NCI-H524 (cell line): ENCODE measurements around the gene KCNMA1.

Source experiments
- DNase-seq, 2 experiments: peaks; one replicate each; lab custom pipeline; 2025; lab: John Stamatoyannopoulos, UW

The KCNMA1 gene

DNA sequence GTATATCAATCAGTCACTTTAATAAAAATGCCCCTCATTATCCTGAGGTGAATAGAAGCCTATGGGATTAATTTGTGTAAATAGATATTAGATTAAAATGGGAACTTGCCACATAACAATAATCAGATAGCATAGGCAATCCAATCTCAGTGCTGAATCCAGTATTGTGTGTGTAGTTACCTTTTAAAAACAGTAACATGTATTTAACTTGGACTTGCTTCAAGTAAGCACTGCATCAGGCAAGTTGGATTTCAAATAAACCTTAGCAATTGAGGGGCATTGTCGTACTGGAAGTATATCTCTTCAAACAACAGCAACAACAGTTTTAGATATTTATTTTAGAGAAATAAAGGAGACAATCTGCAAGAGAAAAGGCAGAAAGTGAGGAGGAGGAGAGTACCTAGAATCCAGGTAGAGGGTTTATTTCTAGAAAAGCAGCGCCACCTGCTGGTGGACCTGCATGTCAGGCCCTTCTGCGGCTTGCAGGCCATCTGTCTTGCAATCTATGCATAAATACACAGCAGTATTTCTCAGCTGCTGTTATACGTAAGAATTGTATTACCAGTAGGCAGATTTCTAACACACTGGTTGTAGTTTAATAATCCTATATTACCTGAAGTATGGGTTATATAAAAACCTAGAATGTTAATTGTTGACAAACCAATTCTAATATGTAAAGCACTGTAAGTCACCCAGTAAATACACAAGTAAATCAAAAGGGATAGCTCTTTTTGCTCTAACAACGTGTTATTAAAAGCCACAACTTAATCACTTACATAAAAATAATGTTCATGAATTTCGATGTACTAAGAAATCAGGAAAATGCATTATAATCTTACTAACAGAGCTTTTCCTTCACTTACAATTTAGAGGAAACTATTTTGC, 652.8 kb downstream of the KCNMA1 start:
- DNase-seq, result peak in 1 of 2 experiments; percentile 56

DNA sequence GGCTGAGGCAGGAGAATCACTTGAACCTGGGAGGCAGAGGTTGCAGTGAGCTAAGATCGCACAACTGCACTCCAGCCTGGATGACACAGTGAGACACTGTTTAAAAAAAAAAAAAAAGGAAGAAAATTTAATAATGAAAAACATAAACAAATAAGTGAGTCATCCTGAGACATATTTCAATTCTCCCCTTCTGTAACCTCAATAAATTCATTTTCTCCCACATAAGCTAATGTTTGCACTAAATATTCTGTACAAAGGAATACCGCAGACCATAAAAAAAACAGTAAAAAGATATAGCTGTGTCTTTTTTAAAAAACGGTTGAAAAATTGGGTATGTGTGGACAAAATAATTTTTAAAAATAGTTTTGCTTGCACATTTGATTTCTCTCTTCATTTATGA, 654.0 kb downstream of the KCNMA1 start:
- no peak for DNase-seq

DNA sequence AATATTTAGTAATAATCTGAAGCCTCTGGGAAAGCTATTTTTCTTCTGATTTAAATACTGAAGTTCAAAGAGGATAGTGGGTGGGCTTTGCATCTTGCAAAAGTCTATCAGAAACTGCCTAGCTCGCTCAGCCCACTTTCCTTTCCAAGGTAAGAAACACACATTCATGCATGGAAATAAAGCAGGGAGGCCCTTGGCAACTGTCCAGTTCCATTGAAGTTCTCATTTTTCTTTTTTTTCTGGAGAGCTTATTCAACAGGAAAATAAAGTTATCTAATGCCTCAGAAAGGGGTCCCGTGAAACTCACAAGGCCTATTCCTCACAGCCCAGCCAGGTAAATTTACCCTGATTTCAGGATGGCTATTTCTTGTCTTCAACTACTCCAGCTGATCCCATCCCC, 654.9 kb downstream of the KCNMA1 start:
- DNase-seq, result no peak

GRCh38 chr10:76981251-76981650, 656.4 kb downstream of the KCNMA1 start:
- no peak for DNase-seq

DNA sequence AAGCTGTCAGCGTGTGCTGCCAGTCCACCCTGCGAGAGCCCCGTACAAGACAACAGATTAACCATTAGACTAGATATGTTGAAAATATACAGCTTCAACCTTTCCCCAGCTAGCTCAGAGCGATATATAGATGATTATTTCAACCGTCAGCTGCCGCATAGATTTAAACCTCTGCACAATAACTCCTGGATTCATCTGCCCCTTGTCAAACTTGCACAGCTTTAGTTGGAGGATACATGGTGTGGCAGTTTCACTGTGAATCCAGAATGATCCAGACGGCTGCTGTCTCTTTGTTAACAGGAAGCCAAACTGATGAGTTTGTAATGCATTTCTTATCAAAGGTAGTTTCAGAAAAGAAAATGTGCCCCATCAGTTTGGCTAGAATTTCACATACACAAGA, 659.7 kb downstream of the KCNMA1 start:
- no peak for DNase-seq

- peak in 1 of 2 experiments; percentile 2 for DNase-seq
These were observed 660.6 kb downstream of the KCNMA1 start for GRCh38 chr10:76977046-76977445.

DNA sequence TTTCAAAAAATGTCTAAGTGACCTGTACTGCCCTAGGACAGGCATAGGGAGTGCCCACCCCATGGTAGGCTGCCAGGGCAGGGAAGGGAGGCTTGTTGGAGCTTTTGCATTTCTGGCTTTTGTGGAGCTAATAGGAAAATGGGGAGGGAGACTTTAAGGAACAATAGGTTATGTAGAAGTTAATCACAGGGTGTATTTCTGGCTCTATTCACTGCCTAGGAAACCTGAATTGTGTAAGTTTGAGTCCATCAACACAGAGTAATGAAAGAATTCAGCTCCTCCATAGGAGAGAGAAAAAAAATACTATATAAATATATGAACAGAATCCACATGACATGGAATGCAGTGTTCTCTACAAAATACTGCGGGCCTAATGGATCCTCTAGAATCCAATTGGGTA, 661.5 kb downstream of the KCNMA1 start:
- no peak for DNase-seq

DNA sequence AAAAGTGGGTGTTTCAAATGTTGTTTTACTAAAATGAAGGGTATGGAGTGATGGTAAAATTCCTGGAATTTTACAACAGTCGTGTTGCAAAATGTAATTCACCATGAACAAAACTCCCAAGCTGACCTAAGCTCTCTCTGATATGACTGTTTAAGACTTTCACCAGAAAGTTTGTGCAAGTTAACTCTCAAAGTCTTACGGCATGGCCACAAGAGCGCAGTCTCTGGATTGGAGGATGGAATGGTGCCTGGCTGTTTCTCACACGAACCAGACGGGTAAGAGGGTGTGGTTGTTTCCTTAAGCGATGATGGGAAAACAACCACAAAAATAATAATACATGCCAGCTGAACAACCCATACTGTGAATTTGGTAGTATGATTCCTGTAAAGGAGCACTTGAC, 662.5 kb downstream of the KCNMA1 start:
- DNase-seq, result no peak

DNA sequence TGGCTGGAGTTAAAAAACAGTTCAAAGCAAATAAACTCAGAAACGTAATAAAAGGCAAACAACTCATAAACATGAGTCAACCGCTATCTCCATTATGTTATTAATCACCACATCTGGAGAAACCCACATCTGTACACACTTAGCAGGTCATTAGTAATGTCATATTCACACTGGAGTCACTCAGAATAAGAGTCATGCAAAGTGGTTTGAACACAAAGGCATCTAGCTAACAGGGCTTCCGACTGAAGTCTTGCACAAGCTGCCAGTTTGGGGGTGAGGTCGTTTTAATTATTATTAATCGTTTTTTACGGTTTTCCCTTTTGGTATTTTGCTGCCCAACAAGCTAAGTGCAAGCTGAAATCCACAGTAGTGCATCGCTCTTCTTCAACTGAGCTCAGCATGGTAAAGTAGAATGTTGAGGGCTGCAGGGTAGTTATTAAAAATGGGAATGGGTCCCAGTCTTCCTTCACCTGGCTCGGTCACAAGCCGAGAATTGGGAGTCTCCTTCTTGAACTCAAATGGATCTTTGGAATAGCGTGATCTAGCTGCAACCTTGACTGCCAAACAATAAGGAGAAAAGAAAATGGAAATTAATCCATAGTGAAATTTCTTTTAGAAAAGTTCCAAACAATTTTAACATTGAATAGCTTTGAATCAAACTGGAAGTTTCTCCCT, 663.5 kb downstream of the KCNMA1 start:
- no peak for DNase-seq

DNA sequence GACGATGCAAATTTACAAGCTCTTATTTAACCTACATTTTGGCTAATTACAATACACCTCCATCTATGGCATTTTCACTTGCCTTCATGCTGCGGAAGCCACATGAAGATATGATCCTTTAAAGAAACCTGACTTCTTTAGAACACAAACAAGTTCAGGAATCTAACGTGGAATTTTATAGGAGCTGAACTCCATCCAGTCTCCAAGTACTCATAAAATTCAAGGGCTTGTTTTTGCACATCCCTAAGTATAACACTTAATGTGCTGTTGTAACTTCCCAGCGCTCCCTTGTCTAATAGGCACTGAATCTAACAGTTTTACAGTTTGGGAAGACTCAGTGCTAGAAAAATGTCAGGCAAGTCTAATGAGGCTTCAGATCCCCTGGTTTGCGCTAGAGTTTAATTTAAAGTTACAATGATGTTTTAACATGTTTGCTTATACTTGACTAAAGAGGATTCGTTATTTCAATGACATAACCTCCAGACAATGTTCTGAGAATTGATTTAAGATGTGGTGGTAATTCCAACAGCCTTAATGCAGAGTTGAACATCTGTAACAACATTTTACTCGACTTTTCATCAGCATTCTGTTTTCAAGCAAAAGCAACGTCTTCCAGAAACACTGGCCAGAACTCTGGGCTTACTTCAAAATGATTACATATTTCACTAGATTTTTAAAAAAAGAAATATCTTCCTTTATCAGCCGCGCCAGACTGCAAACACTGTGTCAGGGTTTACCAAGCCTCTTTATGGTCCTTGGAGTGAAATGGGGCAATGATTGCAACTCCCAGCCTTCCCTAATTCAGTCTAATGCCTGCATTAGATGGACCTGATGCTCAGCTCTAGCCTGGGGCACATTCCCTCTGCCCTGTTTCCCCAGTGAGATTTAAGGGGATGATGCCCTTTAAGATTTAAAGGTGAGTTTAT, 664.3 kb downstream of the KCNMA1 start:
- DNase-seq, result no peak

- DNase-seq, result no peak
These were observed 665.1 kb downstream of the KCNMA1 start for GRCh38 chr10:76972541-76972940.

- no peak for DNase-seq
These were observed 665.9 kb downstream of the KCNMA1 start for GRCh38 chr10:76971547-76972170.

- no peak for DNase-seq
These were observed 666.7 kb downstream of the KCNMA1 start for GRCh38 chr10:76970711-76971519.

GRCh38 chr10:76969366-76969948, 668.2 kb downstream of the KCNMA1 start:
- no peak for DNase-seq

- no peak for DNase-seq
These were observed 669.1 kb downstream of the KCNMA1 start for GRCh38 chr10:76968483-76968882.

GRCh38 chr10:76962851-76963250, 674.8 kb downstream of the KCNMA1 start:
- DNase-seq, result no peak

GRCh38 chr10:76961841-76962240, 675.8 kb downstream of the KCNMA1 start:
- DNase-seq, result no peak

- no peak for DNase-seq
These were observed 678.5 kb downstream of the KCNMA1 start for GRCh38 chr10:76959111-76959510.

DNA sequence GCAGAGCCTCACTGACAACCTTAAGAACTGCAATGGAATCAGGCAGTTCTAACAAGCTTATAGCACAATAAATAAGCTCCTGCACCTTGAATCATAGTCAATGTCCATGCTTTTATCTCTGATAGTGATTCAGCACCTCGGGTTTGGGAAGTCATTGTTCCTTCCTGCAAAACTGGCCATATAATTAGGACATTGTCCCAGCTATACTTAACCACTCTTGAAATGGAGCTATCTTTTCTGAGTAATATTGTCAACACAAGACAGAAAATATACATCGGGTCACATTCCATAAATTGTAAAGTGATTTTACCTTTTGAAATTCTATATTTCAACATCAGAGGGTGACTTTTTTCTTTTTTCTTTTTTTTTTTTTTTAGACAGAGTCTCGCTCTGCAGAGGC, 682.8 kb downstream of the KCNMA1 start:
- no peak for DNase-seq

DNA sequence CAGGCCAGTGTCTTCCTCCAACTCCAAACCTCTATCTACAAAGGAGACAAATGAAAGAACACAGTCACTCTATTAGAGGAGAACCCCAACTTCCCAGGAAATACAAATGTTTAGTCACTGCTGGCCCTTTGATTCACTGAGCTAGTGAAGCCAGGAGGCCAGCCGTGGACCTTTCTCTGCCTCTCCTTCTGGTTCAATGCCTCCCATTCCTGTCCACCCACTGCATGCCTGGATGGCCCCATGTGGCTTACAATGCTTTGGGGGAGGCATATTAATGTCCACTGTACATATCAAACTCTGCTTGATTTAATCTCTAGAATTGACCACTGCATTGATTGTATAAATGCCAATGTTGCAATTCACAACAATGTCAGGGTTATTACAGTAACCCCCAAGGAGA, 687.3 kb downstream of the KCNMA1 start:
- DNase-seq, result no peak

DNA sequence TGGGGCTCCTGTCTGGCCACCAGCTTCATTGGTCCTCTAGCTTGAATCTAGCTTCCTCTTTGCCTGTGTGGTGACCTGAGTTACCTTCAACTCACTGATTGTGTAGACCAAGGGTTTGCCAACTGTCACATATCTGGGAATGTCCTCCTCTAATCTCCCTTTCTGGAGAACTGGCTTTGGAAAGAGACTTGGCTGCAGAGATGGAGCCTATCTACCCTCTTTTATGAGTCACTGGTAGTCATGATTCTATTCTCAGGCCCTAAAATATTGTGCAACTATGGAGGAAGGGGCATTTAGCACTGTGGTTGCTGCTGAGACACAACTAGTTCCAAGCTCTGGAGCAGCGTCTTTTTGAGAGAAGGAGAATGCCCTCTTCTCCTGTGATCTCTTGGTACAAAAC, 691.3 kb downstream of the KCNMA1 start:
- no peak for DNase-seq
